ENCODE data around the gene PPP1R37. TPM values are rescaled to one million over a fixed set of nuclear protein-coding genes. Genes with fewer than 3 reads are reported as not detected.

The PPP1R37 gene
- total and polyA plus RNA-seq, 2 of the 13 experiments (the other 11 are each of a cell fraction or from before 2014, with no cell fraction given): 9.0 to 14.3 TPM

- no peak for TF ChIP-seq ZNF570 (CRISPR knock-in tag; IDR thresholded peaks at IDR 0.05; ENCODE audit: borderline replicate concordance)
- TF ChIP-seq ZNF569 (CRISPR knock-in tag; IDR thresholded peaks at IDR 0.05; ENCODE audit: borderline replicate concordance): no peak
- TF ChIP-seq TFAP4 (IDR thresholded peaks at IDR 0.05; ENCODE audit: borderline replicate concordance, low read depth): no peak; the same call in 1 of the 2 replicates
- TF ChIP-seq ATF2 (CRISPR knock-in tag; IDR thresholded peaks at IDR 0.05): 0 out of 2 replicates have a peak, but pooled peaks have one; percentile 62
- TF ChIP-seq JUNB (CRISPR knock-in tag; IDR thresholded peaks at IDR 0.05; ENCODE audit: borderline replicate concordance): peak; percentile 38
- peak; percentile 67; the same call in 1 of the 2 replicates for TF ChIP-seq CERS6 (CRISPR knock-in tag; IDR thresholded peaks at IDR 0.05)
- TF ChIP-seq ZNF17 (CRISPR knock-in tag; IDR thresholded peaks at IDR 0.05): no peak
- peak; percentile 91 for TF ChIP-seq TAF1 (CRISPR knock-in tag; IDR thresholded peaks at IDR 0.05)
- TF ChIP-seq HNRNPH1 (optimal IDR thresholded peaks at IDR 0.05; ENCODE audit: low read depth, low read length): no peak
- peak; percentile 72; the same call in 1 of the 2 replicates for TF ChIP-seq ZNF276 (CRISPR knock-in tag; IDR thresholded peaks at IDR 0.05; ENCODE audit: low read depth)
- no peak; the same call in 1 of the 2 replicates for TF ChIP-seq ZBTB46 (CRISPR knock-in tag; IDR thresholded peaks at IDR 0.05; ENCODE audit: borderline replicate concordance)
- TF ChIP-seq LRRFIP1 (CRISPR knock-in tag; conservative IDR thresholded peaks at IDR 0.05): no peak
- TF ChIP-seq RBM39 (IDR thresholded peaks at IDR 0.05; ENCODE audit: low read depth, low read length, poor library complexity, severe bottlenecking): peak; percentile 95
- TF ChIP-seq ZNF879 (CRISPR knock-in tag; IDR thresholded peaks at IDR 0.05): no peak; the same call in 1 of the 2 replicates
- no peak for TF ChIP-seq ZNF251 (CRISPR knock-in tag; IDR thresholded peaks at IDR 0.05)
- peak; percentile 34; the same call in 1 of the 2 replicates for TF ChIP-seq NAIF1 (CRISPR knock-in tag; IDR thresholded peaks at IDR 0.05; ENCODE audit: borderline replicate concordance)
- peak; percentile 89; the same call in 1 of the 2 replicates for TF ChIP-seq ZNF788 (CRISPR knock-in tag; IDR thresholded peaks at IDR 0.05; ENCODE audit: borderline replicate concordance)
- peak; percentile 63; the same call in 1 of the 2 replicates for TF ChIP-seq ZNF614 (CRISPR knock-in tag; IDR thresholded peaks at IDR 0.05; ENCODE audit: borderline replicate concordance)
Measured at GRCh38 chr19:45079063-45079910, 13.7 kb upstream of the PPP1R37 start, which contains the start of gene GEMIN7 (continued).

Measured in HepG2 (cell line).